ENCODE data around the gene MYOZ3.

MYOZ3 gene

GRCh38 chr5:150672237-150672883, 11.3 kb downstream of the MYOZ3 start:
- H3K27ac ChIP-seq = no peak overlapping the region
- TF ChIP-seq ZFX (IDR thresholded peaks at IDR 0.05; ENCODE audit: borderline replicate concordance) (no peak), CTCF (IDR thresholded peaks at IDR 0.05) (0 out of 2 replicates have a peak, but pooled peaks have one; percentile 12)

- no peak for TF ChIP-seq CTCF (IDR thresholded peaks at IDR 0.05)
- no peak for TF ChIP-seq ZFX (IDR thresholded peaks at IDR 0.05; ENCODE audit: borderline replicate concordance)
- H3K27ac ChIP-seq = no peak overlapping the region
These were observed 11.8 kb downstream of the MYOZ3 start for GRCh38 chr5:150672884-150673275.

- H3K27ac ChIP-seq = no peak overlapping the region
- TF ChIP-seq ZFX (IDR thresholded peaks at IDR 0.05; ENCODE audit: borderline replicate concordance) = no peak
- TF ChIP-seq CTCF (IDR thresholded peaks at IDR 0.05) = no peak
These were observed 13.3 kb downstream of the MYOZ3 start for GRCh38 chr5:150674341-150674821.

- TF ChIP-seq ZFX (IDR thresholded peaks at IDR 0.05; ENCODE audit: borderline replicate concordance) = no peak
- no peak for TF ChIP-seq CTCF (IDR thresholded peaks at IDR 0.05)
- no peak overlapping the region for H3K27ac ChIP-seq
These were observed 14.0 kb downstream of the MYOZ3 start for GRCh38 chr5:150675069-150675468.

- TF ChIP-seq CTCF (IDR thresholded peaks at IDR 0.05) (no peak), ZFX (IDR thresholded peaks at IDR 0.05; ENCODE audit: borderline replicate concordance) (no peak)
- H3K27ac ChIP-seq = no peak overlapping the region
These were observed 15.5 kb downstream of the MYOZ3 start for GRCh38 chr5:150676578-150676977.

GRCh38 chr5:150689120-150689519, 28.1 kb downstream of the MYOZ3 start:
- no peak overlapping the region for H3K27ac ChIP-seq
- TF ChIP-seq CTCF (IDR thresholded peaks at IDR 0.05) (no peak), ZFX (IDR thresholded peaks at IDR 0.05; ENCODE audit: borderline replicate concordance) (no peak)

GRCh38 chr5:150690760-150691159, 29.7 kb downstream of the MYOZ3 start:
- no peak overlapping the region for H3K27ac ChIP-seq
- TF ChIP-seq CTCF (IDR thresholded peaks at IDR 0.05) (no peak), ZFX (IDR thresholded peaks at IDR 0.05; ENCODE audit: borderline replicate concordance) (no peak)

All from 22Rv1 (cell line).